GM19397 (cell line): ENCODE measurements around the gene CCR6.

Experiments used
- ATAC-seq: cut with Tn5 transposase; IDR thresholded peaks from one replicate; pipeline ENCODE4 v1.9.1; 2021; ENCODE audit warnings: mild to moderate bottlenecking, moderate library complexity; ENCODE audit not compliant: unreplicated experiment

CCR6 gene

DNA sequence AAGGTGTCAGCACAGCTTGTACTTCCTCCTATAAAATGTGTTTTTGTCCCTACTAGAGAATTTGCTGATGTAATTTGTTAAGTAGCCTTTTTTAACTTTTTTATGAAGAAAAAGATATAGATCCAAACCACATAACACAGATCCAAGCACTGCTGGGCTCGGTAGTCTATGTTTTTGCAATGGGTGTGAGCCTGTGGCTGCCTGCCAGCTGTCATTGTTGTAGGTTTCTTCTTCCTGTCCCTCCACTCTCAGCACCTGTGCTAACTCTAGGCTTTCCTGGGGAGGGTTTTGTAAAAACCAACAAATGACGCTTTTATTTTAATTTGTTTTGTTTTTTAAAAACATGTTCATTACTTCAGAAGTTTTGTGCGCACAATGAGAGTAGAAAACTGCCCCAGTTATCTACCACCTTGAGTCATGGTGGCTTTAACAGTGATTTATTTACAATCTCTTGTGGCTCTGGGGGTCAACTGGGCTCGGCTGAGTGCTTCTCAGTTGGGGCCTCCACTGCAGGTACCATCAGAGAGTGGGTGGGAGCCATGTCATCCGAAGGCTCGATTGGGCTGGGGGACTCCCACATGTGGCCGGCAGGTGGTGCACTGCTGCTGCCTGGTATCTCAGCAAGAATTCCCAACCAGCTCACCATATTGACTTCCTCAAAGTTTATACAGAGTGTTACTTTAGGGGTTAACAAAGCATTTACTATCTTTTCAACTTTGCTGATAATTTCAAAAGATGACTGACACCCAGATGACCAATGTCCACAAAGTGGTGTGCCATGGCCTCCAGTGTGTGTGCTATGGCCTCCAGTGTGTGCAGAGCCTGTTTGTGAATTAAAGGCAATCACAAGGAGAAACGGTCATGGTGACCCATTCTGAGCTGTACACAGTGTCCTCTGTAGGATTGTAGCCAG is 3.0 kb upstream of the CCR6 start:
- no peak for ATAC-seq

GRCh38 chr6:167120583-167120903 is 2.4 kb upstream of the CCR6 start:
- ATAC-seq: no peak

GRCh38 chr6:167121335-167121841 is 1.5 kb upstream of the CCR6 start:
- ATAC-seq: no peak

- ATAC-seq: peak; percentile 42
Measured at GRCh38 chr6:167122041-167122826, 662 bp upstream of the CCR6 start.

DNA sequence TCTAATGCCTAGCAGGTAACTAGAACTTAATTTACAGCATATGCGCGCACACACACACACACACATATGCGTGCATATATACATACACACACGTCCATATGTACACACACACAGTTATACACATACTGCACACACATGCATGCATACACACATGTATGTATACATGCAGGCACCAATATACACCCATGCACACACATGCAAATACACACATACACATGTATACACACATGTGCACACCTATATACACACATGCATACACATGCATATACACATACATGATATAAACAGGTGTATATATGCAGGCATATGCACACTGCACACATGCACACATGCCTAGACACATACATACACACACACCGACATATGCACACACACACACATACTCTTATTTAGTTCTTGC is 1.9 kb downstream of the CCR6 start:
- ATAC-seq: no peak

DNA sequence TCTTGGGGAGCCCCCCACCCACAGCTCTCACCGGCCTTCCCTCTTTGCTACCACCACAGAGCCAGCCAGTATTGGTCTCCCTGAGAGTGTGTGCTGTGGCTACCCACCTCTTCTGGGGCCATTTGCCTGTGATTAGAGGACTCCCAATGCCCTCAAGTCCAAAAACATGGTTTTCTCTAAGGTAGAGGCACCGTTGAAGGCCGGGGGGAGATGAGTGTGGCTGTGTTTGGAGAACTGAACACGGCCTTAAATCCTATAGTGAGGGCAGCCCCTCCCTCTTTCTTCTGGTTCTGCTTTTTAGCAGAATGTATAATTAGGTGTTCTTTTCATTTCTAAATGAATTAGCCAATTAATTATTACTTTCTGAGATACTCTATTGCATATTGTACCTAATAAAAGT is 2.5 kb downstream of the CCR6 start:
- no peak for ATAC-seq

DNA sequence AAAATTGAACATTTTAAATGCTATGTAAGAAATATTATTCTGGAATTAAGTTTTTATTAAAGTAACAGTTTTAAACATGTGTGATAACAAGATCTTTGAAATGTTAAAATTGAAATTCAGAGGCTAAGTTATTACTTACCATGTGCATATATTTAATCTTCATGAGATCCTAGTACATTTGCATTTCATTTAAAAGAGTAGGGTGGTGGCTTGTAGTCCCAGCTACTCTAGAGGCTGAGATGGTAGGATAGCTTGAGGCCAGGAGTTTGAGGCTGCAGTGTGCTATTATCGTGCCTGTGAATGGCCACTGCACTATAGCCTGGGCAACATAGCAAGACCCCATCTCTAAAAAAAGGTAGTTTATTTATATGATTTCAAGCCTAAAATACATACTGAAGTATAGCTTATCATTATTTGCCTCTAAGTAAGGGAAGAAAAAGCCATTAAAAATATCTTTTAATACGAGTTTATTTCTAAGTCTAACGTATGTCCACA is 3.0 kb downstream of the CCR6 start:
- no peak for ATAC-seq

DNA sequence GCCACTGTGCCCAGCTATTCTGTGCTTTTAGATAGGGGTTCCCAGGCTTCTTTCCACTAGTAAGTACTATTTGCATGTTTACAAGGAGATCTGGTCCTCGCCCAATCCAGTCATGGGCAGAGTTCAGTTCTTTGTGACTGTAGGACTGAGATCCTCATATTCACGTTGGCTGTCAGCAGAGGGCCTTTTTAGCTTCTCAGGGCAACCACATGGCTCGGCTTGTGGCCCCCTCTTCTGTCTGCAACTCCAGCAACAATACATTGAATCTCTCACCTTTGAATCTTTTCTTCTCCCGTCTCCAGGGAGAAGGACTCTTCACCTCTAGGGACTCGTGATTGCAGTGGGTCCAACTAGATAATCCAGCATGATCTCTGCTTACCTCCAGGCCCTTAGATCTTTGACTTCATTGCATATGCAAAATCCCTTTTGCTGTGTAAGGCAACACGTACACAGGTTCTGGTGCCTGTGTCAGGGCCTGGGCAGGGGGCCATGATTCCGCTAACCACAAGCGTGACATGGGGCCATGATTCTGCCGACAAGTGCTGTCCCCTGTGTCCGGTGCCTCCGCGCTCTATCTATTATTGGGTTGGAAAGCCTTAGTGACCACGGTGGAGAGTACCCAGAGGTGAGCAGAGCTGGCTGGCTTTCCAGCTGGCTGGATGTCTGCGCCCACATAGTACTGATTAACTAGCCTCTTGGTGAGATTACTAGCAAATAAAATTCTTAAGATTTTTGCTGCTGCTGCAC is 5.1 kb downstream of the CCR6 start:
- peak; percentile 47 for ATAC-seq

- ATAC-seq: no peak
Measured at GRCh38 chr6:167129159-167129558, 6.3 kb downstream of the CCR6 start.

DNA sequence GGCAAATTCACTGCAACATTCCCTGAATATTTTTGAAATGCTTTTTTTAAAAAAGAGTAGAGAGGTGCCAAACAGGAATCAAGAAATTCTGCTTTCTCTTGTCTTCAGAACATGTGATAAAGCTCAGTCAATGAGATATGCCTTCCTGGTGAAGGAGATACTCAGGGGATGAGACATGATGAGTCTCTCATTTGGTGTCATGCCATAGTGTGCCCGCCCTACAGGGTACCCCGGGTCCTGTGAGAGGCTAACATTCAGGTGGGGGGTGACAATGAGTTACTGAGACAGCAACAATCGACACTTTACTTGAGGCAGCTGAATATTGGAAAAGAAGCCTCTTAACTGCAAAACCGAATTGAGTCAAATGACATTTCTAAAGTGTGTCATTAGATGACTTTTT is 6.7 kb downstream of the CCR6 start:
- ATAC-seq: no peak

DNA sequence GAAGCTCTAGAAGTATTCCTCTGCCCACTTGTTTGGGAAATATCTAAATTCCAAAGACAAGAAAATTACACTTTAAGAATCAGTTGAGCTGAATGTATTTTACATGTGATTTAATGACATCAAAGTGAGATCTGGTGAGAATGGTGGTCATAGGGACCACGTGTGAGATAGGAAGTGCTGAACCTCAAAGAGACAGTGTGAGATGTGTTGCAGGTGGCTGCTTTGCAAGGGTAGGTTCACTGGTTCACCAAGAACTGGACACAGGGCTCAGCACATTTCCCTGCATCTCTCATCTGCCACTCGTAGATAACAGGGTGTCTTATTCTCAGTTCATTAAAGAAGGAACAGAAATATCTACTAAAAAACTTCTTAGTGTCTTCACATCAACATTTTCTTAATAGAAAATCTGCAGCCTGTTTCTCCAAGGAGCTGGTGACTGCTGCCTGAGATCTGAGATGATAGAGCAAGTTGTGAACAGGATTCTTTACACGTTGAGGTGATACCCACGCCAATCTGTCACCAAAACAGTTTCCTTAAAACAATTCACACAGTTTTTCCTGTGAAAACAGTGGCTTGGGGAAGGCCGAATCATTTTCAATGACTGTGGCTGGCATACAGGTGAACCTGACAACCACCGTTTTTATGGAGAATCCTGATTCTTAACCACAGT is 7.2 kb downstream of the CCR6 start:
- ATAC-seq: peak; percentile 48

- no peak for ATAC-seq
Measured at GRCh38 chr6:167130712-167131684, 8.1 kb downstream of the CCR6 start.

DNA sequence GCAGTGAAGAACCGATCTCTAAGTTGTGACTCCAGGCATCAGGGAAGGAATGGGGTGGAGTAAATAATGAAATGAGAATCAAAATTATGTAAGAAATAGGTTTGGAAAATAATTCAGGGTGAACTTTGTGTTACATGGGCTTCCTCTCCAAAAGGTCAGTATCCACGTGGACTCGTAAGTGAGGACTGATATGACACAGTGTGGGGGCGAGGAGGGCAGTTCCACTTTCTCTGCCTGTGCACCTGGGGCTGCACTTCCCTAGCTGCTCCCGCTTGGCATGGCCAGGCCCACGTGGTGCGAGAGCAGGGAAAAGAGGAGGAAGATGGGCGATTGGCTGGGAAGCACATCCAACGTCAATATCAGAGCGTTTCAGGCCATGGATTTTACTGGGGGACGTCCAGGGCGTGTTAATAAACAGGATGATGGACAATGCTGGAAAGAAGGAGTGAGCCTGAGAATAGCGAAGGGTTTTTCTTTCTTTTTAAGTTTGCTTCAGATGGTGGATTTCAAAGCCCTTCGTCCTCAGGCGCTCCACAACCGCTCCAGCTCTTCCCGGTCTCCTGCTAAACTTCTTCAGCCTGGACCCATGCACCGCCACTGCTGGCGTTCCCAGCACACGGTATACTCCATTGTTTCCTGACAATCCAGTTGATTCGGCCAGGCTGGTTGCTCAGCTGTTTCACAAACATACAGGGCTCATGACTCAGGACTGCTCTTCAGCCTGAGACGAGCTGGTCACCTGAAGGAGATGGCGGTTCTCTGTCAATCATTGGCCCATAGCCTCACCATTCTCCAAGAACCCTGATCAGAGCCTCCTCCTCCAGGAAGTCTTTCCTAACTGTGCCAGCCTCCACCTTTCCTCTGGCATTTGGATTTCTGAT is 11.8 kb downstream of the CCR6 start:
- ATAC-seq: no peak

- ATAC-seq: no peak
Measured at GRCh38 chr6:167136376-167136775, 13.5 kb downstream of the CCR6 start.

DNA sequence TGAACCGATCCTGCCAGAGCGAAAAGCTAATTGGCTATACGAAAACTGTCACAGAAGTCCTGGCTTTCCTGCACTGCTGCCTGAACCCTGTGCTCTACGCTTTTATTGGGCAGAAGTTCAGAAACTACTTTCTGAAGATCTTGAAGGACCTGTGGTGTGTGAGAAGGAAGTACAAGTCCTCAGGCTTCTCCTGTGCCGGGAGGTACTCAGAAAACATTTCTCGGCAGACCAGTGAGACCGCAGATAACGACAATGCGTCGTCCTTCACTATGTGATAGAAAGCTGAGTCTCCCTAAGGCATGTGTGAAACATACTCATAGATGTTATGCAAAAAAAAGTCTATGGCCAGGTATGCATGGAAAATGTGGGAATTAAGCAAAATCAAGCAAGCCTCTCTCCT is 14.2 kb downstream of the CCR6 start:
- no peak for ATAC-seq

GRCh38 chr6:167137881-167138280 is 15.0 kb downstream of the CCR6 start:
- ATAC-seq: no peak

- no peak for ATAC-seq
Measured at GRCh38 chr6:167139761-167140160, 16.9 kb downstream of the CCR6 start.
